SK-N-SH (cell line): Measurements from ENCODE around the gene PECR. TPM values are rescaled to one million over a fixed set of nuclear protein-coding genes. Genes with fewer than 3 reads are reported as not detected.

Experiments
- CTCF ChIA-PET: fragments of 300-600, 350-600 bp; formaldehyde crosslinking; extraction: SDS; loops from one replicate; lab custom pipeline; 2021; lab: Yijun Ruan, JAX
- POLR2A ChIA-PET: fragments of 350-600 bp; sonication (Branson Sonifier 250); formaldehyde crosslinking; extraction: SDS; loops from one replicate; lab custom pipeline; 2020; ENCODE audit warnings: antibody characterized with exemption, inconsistent platforms; lab: Yijun Ruan, JAX
- DNase-seq: peaks from one replicate; pipeline ENCODE4 v3.0.0; 2012
- H2AFZ ChIP-seq: fragments of 200-600 bp; sonication (generic); 2 replicates; pipeline ENCODE4 v1.8.1; 2016; ENCODE audit warnings: antibody characterized with exemption, mild to moderate bottlenecking, low read depth
- H3F3A ChIP-seq: fragments of 200-600 bp; sonication (generic); replicated peaks from 2 replicates; pipeline ENCODE3; 2016; ENCODE audit warnings: antibody characterized with exemption, mild to moderate bottlenecking; ENCODE audit not compliant: insufficient read depth
- H3K27ac ChIP-seq, 2 experiments: fragments of 200-500 bp in 1 of 2; fragments of 200-600 bp in 1 of 2; sonication (Bioruptor generic) in 1 of 2; sonication (generic), shearing (Covaris generic) in 1 of 2; 2 replicates each; pipeline versions ENCODE4 v1.5.1 to v1.6.1; 2014 to 2016; ENCODE audit warnings: low read depth in 2 of 2, inconsistent platforms in 1 of 2, low read length in 1 of 2, mild to moderate bottlenecking in 1 of 2, mixed read lengths in 1 of 2
- H3K27me3 ChIP-seq: fragments of 200-600 bp; sonication (generic), shearing (Covaris generic); 2 replicates; pipeline ENCODE4 v1.6.1; 2016; ENCODE audit warnings: mixed run types; ENCODE audit not compliant: insufficient read depth
- H3K36me3 ChIP-seq, 2 experiments: fragments of 200-500 bp in 1 of 2; fragments of 200-600 bp in 1 of 2; sonication (Bioruptor generic) in 1 of 2; sonication (generic) in 1 of 2; replicated peaks in 1 of 2; 2 replicates each; pipeline versions ENCODE3 to v1.5.1; 2014 to 2016; ENCODE audit warnings: low read length in 1 of 2, mild to moderate bottlenecking in 1 of 2; ENCODE audit not compliant: insufficient read depth in 2 of 2, control insufficient read depth in 1 of 2
- H3K4me1 ChIP-seq, 2 experiments: fragments of 200-500 bp in 1 of 2; fragments of 200-600 bp in 1 of 2; sonication (Bioruptor generic) in 1 of 2; sonication (generic), shearing (Covaris generic) in 1 of 2; 2 replicates each; pipeline versions ENCODE4 v1.5.1 to v1.6.1; 2014 to 2016; ENCODE audit warnings: low read depth in 1 of 2, low read length in 1 of 2, mixed run types in 1 of 2; ENCODE audit not compliant: insufficient read depth in 2 of 2, control insufficient read depth in 1 of 2
- H3K4me2 ChIP-seq: fragments of 200-600 bp; sonication (generic), shearing (Covaris generic); 2 replicates; pipeline ENCODE4 v1.6.1; 2017; ENCODE audit warnings: mixed run types
- H3K4me3 ChIP-seq, 2 experiments: fragments of 200-500 bp in 1 of 2; fragments of 200-600 bp in 1 of 2; sonication (Bioruptor generic) in 1 of 2; sonication (generic), shearing (Covaris generic) in 1 of 2; 2 replicates each; pipeline versions ENCODE4 v1.5.1 to v1.8.1; 2014 to 2016; ENCODE audit warnings: low read depth in 2 of 2, inconsistent platforms in 1 of 2, low read length in 1 of 2, mild to moderate bottlenecking in 1 of 2, mixed read lengths in 1 of 2, moderate library complexity in 1 of 2
- H3K79me2 ChIP-seq: fragments of 200-600 bp; sonication (generic); 2 replicates; pipeline ENCODE4 v1.8.1; 2017; ENCODE audit warnings: mild to moderate bottlenecking; ENCODE audit not compliant: insufficient read depth
- H3K9ac ChIP-seq: fragments of 200-600 bp; sonication (generic); 2 replicates; pipeline ENCODE4 v1.6.1; 2017; ENCODE audit warnings: mixed run types
- H3K9me2 ChIP-seq: fragments of 200-600 bp; sonication (generic); 2 replicates; pipeline ENCODE4 v1.6.1; 2017; ENCODE audit warnings: mixed run types
- H3K9me3 ChIP-seq: fragments of 200-600 bp; sonication (generic); 2 replicates; pipeline ENCODE4 v1.6.1; 2017; ENCODE audit warnings: mixed run types, mild to moderate bottlenecking, moderate library complexity
- H4K20me1 ChIP-seq: fragments of 200-600 bp; sonication (generic); 2 replicates; pipeline ENCODE4 v1.6.1; 2017; ENCODE audit warnings: mild to moderate bottlenecking, mixed run types; ENCODE audit not compliant: insufficient read depth
- CTCF ChIP-seq: fragments of 200-600 bp; sonication (generic); IDR thresholded peaks from 2 replicates; pipeline ENCODE4 v1.6.1; 2017; ENCODE audit warnings: antibody characterized with exemption, mild to moderate bottlenecking, moderate library complexity
- ELF1 ChIP-seq: IDR thresholded peaks from 2 replicates; pipeline ENCODE4 v1.4.0; 2012
- EZH2phosphoT487 ChIP-seq: fragments of 200-600 bp; sonication (generic); IDR thresholded peaks from 2 replicates; pipeline ENCODE4 v1.6.1; 2017; ENCODE audit warnings: low read depth, mixed run types, mild to moderate bottlenecking, antibody characterized with exemption, moderate library complexity, borderline replicate concordance
- IRF3 ChIP-seq: fragments of 150-350 bp; IDR thresholded peaks from 2 replicates; pipeline ENCODE4 v1.6.1; 2016; ENCODE audit warnings: mild to moderate bottlenecking, low read depth, low read length
- MEF2A ChIP-seq: IDR thresholded peaks from 2 replicates; pipeline ENCODE4 v1.4.0; 2012; ENCODE audit warnings: low read depth, borderline replicate concordance
- MXI1 ChIP-seq: IDR thresholded peaks from 2 replicates; pipeline ENCODE4 v1.6.1; 2012; ENCODE audit warnings: mild to moderate bottlenecking, low read depth, low read length, improper control_type of control experiment
- NRF1 ChIP-seq: IDR thresholded peaks from 2 replicates; pipeline ENCODE4 v1.6.1; 2012; ENCODE audit warnings: low read depth, mild to moderate bottlenecking, low read length
- PBX3 ChIP-seq: IDR thresholded peaks from 2 replicates; pipeline ENCODE4; 2012
- POLR2AphosphoS5 ChIP-seq: IDR thresholded peaks from 2 replicates; pipeline ENCODE4 v1.6.1; 2012; ENCODE audit warnings: low read depth, low read length
- RCOR1 ChIP-seq: fragments of 150-350 bp; IDR thresholded peaks from 2 replicates; pipeline ENCODE4 v1.6.1; 2017; ENCODE audit warnings: antibody characterized with exemption, low read length
- SIN3A ChIP-seq: IDR thresholded peaks from 2 replicates; pipeline ENCODE4 v1.6.1; 2012; ENCODE audit warnings: low read depth, mild to moderate bottlenecking, low read length, moderate library complexity, borderline replicate concordance
- SMC3 ChIP-seq: IDR thresholded peaks from 2 replicates; pipeline ENCODE4 v1.6.1; 2012; ENCODE audit warnings: low read depth, low read length, improper control_type of control experiment
- TCF12 ChIP-seq: IDR thresholded peaks from 2 replicates; pipeline ENCODE4 v1.4.0; 2012
- USF1 ChIP-seq: IDR thresholded peaks from 2 replicates; pipeline ENCODE4 v1.4.0; 2012; ENCODE audit warnings: low read depth, borderline replicate concordance
- YY1 ChIP-seq: IDR thresholded peaks from 2 replicates; pipeline ENCODE4 v1.4.0; 2012; ENCODE audit warnings: low read depth, mild to moderate bottlenecking
- WGBS: methylation state at CpG from one replicate; pipeline ENCODE4 v1.1.6; 2017; ENCODE audit warnings: low lambda C conversion rate; 5-methylcytosine and 5-hydroxymethylcytosine counted together
- polyA plus RNA-seq, 3 experiments: library from polyadenylated mRNA; depleted of rRNA; stranded (reverse); fragments of >200 nt; gene quantifications; 2 replicates each; pipeline ENCODE4 v1.2.3, GENCODE V29; 2012

PECR gene
- polyA plus RNA-seq, 1 of the 3 experiments (the other 2 are of a cell fraction) = 18.6 TPM

GRCh38 chr2:216070195-216070594 lies 11.4 kb downstream of the PECR start:
- POLR2A ChIA-PET = no interaction called here
- TF ChIP-seq EZH2phosphoT487 (no peak), MXI1 (no peak), USF1 (no peak), TCF12 (no peak), SMC3 (no peak), YY1 (no peak), PBX3 (no peak), NRF1 (no peak), IRF3 (no peak), RCOR1 (no peak), ELF1 (no peak), POLR2AphosphoS5 (no peak), MEF2A (no peak), CTCF (no peak), SIN3A (no peak)

More at GRCh38 chr2:216070195-216070594, 11.4 kb downstream of the PECR start:
- no peak for DNase-seq
- H3K4me1 ChIP-seq = peaks cover 0 to 4% of the 10 kb centered on the region in 2 experiments; a peak in 1 of 4 replicates
- H3K27ac ChIP-seq = no peak overlapping the region
- CTCF ChIA-PET = interaction anchor here (0.7 to 2.1 kb wide), 6 partner anchors 8 to 47 kb away, joined by 3 to 8 read pairs (median 5); partner anchors contain the start of genes PECR and TMEM169
- H3K79me2 ChIP-seq = no peaks in the 10 kb centered on the region
- no peaks in the 10 kb centered on the region for H4K20me1 ChIP-seq
- H3K36me3 ChIP-seq = peaks cover 0 to 8% of the 10 kb centered on the region in 2 experiments
- H3K9ac ChIP-seq = no peak overlapping the region
- WGBS = 95% methylated on average over 6 of the region's 6 CpGs
- H3K4me3 ChIP-seq = no peak overlapping the region
- H3K27me3 ChIP-seq = no peaks in the 10 kb centered on the region
- H3K9me2 ChIP-seq = no peaks in the 10 kb centered on the region
- H3F3A ChIP-seq = peaks cover 6% of the 10 kb centered on the region
- H2AFZ ChIP-seq = no peak overlapping the region
- H3K4me2 ChIP-seq = no peak overlapping the region
- H3K9me3 ChIP-seq = no peaks in the 10 kb centered on the region
